H9 (cell line): ENCODE data around the gene FAM3B. TPM values are rescaled to one million over a fixed set of nuclear protein-coding genes. Genes with fewer than 3 reads are reported as not detected.

Experiments
- DNase-seq: peaks from one replicate; pipeline ENCODE4 v3.0.0-alpha.2; 2017
- H2AFZ ChIP-seq: one replicate; pipeline ENCODE4 v1.6.1; 2013; ENCODE audit warnings: mild to moderate bottlenecking, low read length, control low read depth, moderate library complexity
- H2AK5ac ChIP-seq: 2 replicates; pipeline ENCODE4 v1.6.1; 2013; ENCODE audit warnings: low read length, control low read depth, mixed read lengths; ENCODE audit not compliant: insufficient read length
- H2BK120ac ChIP-seq: one replicate; pipeline ENCODE4 v1.6.1; 2013; ENCODE audit warnings: low read depth, mild to moderate bottlenecking, low read length, control low read depth, inconsistent platforms; ENCODE audit not compliant: poor library complexity, severe bottlenecking
- H2BK12ac ChIP-seq: 2 replicates; pipeline ENCODE4 v1.6.1; 2013; ENCODE audit warnings: low read length, control low read depth, mixed read lengths, low read depth; ENCODE audit not compliant: insufficient read length
- H2BK15ac ChIP-seq: 2 replicates; pipeline ENCODE4 v1.6.1; 2013; ENCODE audit warnings: low read depth, low read length, control low read depth
- H2BK20ac ChIP-seq: one replicate; pipeline ENCODE4 v1.6.1; 2013; ENCODE audit warnings: low read depth, mild to moderate bottlenecking, low read length, control low read depth, inconsistent platforms; ENCODE audit not compliant: poor library complexity, severe bottlenecking
- H2BK5ac ChIP-seq: 2 replicates; pipeline ENCODE4 v1.6.1; 2013; ENCODE audit warnings: low read length, control low read depth, mixed read lengths; ENCODE audit not compliant: insufficient read length
- H3K14ac ChIP-seq: 2 replicates; pipeline ENCODE4 v1.6.1; 2013; ENCODE audit warnings: low read length, control low read depth; ENCODE audit not compliant: insufficient read depth
- H3K18ac ChIP-seq: 2 replicates; pipeline ENCODE4 v1.6.1; 2013; ENCODE audit warnings: low read depth, mild to moderate bottlenecking, mixed read lengths, low read length, control low read depth; ENCODE audit not compliant: insufficient read length
- H3K23ac ChIP-seq: 2 replicates; pipeline ENCODE4 v1.6.1; 2013; ENCODE audit warnings: low read length, control low read depth, mixed read lengths, low read depth; ENCODE audit not compliant: insufficient read length
- H3K23me2 ChIP-seq: 2 replicates; pipeline ENCODE4 v1.6.1; 2013; ENCODE audit warnings: low read depth, mild to moderate bottlenecking, mixed read lengths, low read length, control low read depth; ENCODE audit not compliant: insufficient read length, poor library complexity, severe bottlenecking
- H3K27ac ChIP-seq: 2 replicates; pipeline ENCODE4 v1.5.1; 2013; ENCODE audit warnings: low read length, control low read depth, mixed read lengths, low read depth; ENCODE audit not compliant: insufficient read length
- H3K27me3 ChIP-seq: 2 replicates; pipeline ENCODE4 v1.6.1; 2013; ENCODE audit warnings: low read length, control low read depth, inconsistent platforms; ENCODE audit not compliant: insufficient read depth
- H3K4ac ChIP-seq: 2 replicates; pipeline ENCODE4 v1.6.1; 2013; ENCODE audit warnings: low read depth, mild to moderate bottlenecking, control low read depth, inconsistent platforms, low read length, moderate library complexity
- H3K4me1 ChIP-seq: 2 replicates; pipeline ENCODE4 v1.6.1; 2013; ENCODE audit warnings: low read length, control low read depth, inconsistent platforms; ENCODE audit not compliant: insufficient read depth
- H3K4me2 ChIP-seq: 2 replicates; pipeline ENCODE4 v1.6.1; 2013; ENCODE audit warnings: low read length, control low read depth, mixed read lengths; ENCODE audit not compliant: insufficient read length, insufficient read depth
- H3K56ac ChIP-seq: 2 replicates; pipeline ENCODE4 v1.6.1; 2013; ENCODE audit warnings: low read depth, mild to moderate bottlenecking, mixed read lengths, low read length, control low read depth; ENCODE audit not compliant: insufficient read length
- H3K79me1 ChIP-seq: 2 replicates; pipeline ENCODE4 v1.6.1; 2013; ENCODE audit warnings: low read depth, mild to moderate bottlenecking, moderate library complexity, low read length, control low read depth, inconsistent platforms; ENCODE audit not compliant: insufficient read depth, poor library complexity, severe bottlenecking
- H3K79me2 ChIP-seq: 2 replicates; pipeline ENCODE4 v1.6.1; 2013; ENCODE audit warnings: low read length, control low read depth, inconsistent platforms; ENCODE audit not compliant: insufficient read depth
- H3K9ac ChIP-seq: 2 replicates; pipeline ENCODE4 v1.6.1; 2013; ENCODE audit warnings: low read length, control low read depth, mixed read lengths; ENCODE audit not compliant: insufficient read length; ENCODE audit errors: extremely low read depth
- H3K9me3 ChIP-seq: one replicate; pipeline ENCODE4 v1.6.1; 2013; ENCODE audit warnings: low read depth, low read length, inconsistent platforms; ENCODE audit not compliant: control insufficient read depth
- H3T11ph ChIP-seq: one replicate; pipeline ENCODE4 v1.6.1; 2013; ENCODE audit warnings: mild to moderate bottlenecking, low read length, control low read depth, inconsistent platforms
- H4K20me1 ChIP-seq: one replicate; pipeline ENCODE4 v1.6.1; 2013; ENCODE audit not compliant: control insufficient read depth, insufficient read length, insufficient read depth
- H4K5ac ChIP-seq: 2 replicates; pipeline ENCODE4 v1.6.1; 2013; ENCODE audit warnings: low read depth, mild to moderate bottlenecking, mixed read lengths, low read length, control low read depth; ENCODE audit not compliant: insufficient read length
- H4K8ac ChIP-seq: replicated peaks from 2 replicates; pipeline ENCODE4 v1.6.1; 2013; ENCODE audit warnings: low read length, control low read depth, mixed read lengths, low read depth; ENCODE audit not compliant: insufficient read length
- H4K91ac ChIP-seq: 2 replicates; pipeline ENCODE4 v1.6.1; 2013; ENCODE audit warnings: low read depth, mild to moderate bottlenecking, moderate library complexity, mixed read lengths, low read length, control low read depth; ENCODE audit not compliant: insufficient read length
- H3K27ac Mint-ChIP-seq, 3 experiments: 2 replicates in 2 of 3; 3 replicates in 1 of 3; pipeline ENCODE4 v1.8.0; 2020 to 2021; ENCODE audit warnings: mixed read lengths in 3 of 3, mild to moderate bottlenecking in 1 of 3, moderate library complexity in 1 of 3
- H3K27me3 Mint-ChIP-seq: 2 replicates; pipeline ENCODE4 v1.8.0; 2021; ENCODE audit warnings: low read depth, mild to moderate bottlenecking, moderate library complexity, mixed read lengths
- H3K36me3 Mint-ChIP-seq, 3 experiments: 2 replicates in 2 of 3; 3 replicates in 1 of 3; pipeline ENCODE4 v1.8.0; 2020 to 2021; ENCODE audit warnings: low read depth in 3 of 3, mixed read lengths in 3 of 3; ENCODE audit not compliant: insufficient read depth in 1 of 3
- H3K4me1 Mint-ChIP-seq, 2 experiments: 2 replicates each; pipeline ENCODE4 v1.8.0; 2020; ENCODE audit warnings: mixed read lengths in 2 of 2
- H3K4me3 Mint-ChIP-seq, 2 experiments: 2 replicates in 1 of 2; 3 replicates in 1 of 2; pipeline ENCODE4 v1.8.0; 2020 to 2021; ENCODE audit warnings: mild to moderate bottlenecking in 2 of 2, mixed read lengths in 2 of 2, moderate library complexity in 1 of 2
- H3K9me3 Mint-ChIP-seq, 2 experiments: 2 replicates in 1 of 2; 3 replicates in 1 of 2; pipeline ENCODE4 v1.8.0; 2020; ENCODE audit warnings: mild to moderate bottlenecking in 2 of 2, mixed read lengths in 2 of 2, moderate library complexity in 1 of 2
- CTCF ChIP-seq: fragments of 200-600 bp; sonication (generic); conservative IDR thresholded peaks from 3 replicates; pipeline ENCODE4 v1.8.0; 2021; ENCODE audit warnings: antibody characterized with exemption, mild to moderate bottlenecking
- WGBS: extraction: QIAGEN DNeasy Blood & Tissue Kit; methylation state at CpG from one replicate; pipeline ENCODE4 v1.1.7; 2013; ENCODE audit warnings: missing lambda C conversion rate, low lambda C conversion rate, mixed read lengths; ENCODE audit not compliant: insufficient read length; ENCODE audit errors: extremely low coverage; 5-methylcytosine and 5-hydroxymethylcytosine counted together
- total RNA-seq: library from RNA; stranded (reverse); gene quantifications from 2 replicates; pipeline ENCODE4 v1.2.1, GENCODE V29; 2021

The FAM3B gene
- total RNA-seq, 1 experiment from 2014 or later = 5.0 TPM

GRCh38 chr21:41282412-41282811 lies 34.2 kb upstream of the FAM3B start:
- no peak overlapping the region for H2AFZ ChIP-seq
- H3K4me1 ChIP-seq = no peaks in the 10 kb centered on the region
- no peak overlapping the region for H3K4ac ChIP-seq
- H3K18ac ChIP-seq = no peak overlapping the region
- H3K14ac ChIP-seq = no peak overlapping the region
- no peak overlapping the region for H3K27ac Mint-ChIP-seq
- no peak for DNase-seq
- H4K8ac ChIP-seq = no peak overlapping the region
- no peaks in the 10 kb centered on the region for H3K23me2 ChIP-seq
- no CpG with 5 or more reads among the region's 3 CpGs for WGBS
- H2AK5ac ChIP-seq = no peak overlapping the region
- H4K5ac ChIP-seq = no peak overlapping the region
- no peak overlapping the region for H3K23ac ChIP-seq
- no peak overlapping the region for H3T11ph ChIP-seq
- no peak overlapping the region for H3K56ac ChIP-seq
- peaks cover 7% of the 10 kb centered on the region for H3K27me3 Mint-ChIP-seq
- H3K4me2 ChIP-seq = no peak overlapping the region
- H4K20me1 ChIP-seq = no peaks in the 10 kb centered on the region
- H3K27me3 ChIP-seq = no peaks in the 10 kb centered on the region
- peaks cover 21 to 26% of the 10 kb centered on the region in 2 experiments for H3K4me1 Mint-ChIP-seq
- H3K9me3 Mint-ChIP-seq = no peaks in the 10 kb centered on the region
- H2BK20ac ChIP-seq = no peak overlapping the region
- H3K79me1 ChIP-seq = no peaks in the 10 kb centered on the region
- H2BK5ac ChIP-seq = no peak overlapping the region
- H3K4me3 Mint-ChIP-seq = no peak overlapping the region
- no peaks in the 10 kb centered on the region for H3K79me2 ChIP-seq
- H2BK12ac ChIP-seq = no peak overlapping the region
- peak overlapping the region; percentile 81 for H4K91ac ChIP-seq
- no peak overlapping the region for H2BK15ac ChIP-seq
- TF ChIP-seq CTCF = no peak
- H3K36me3 Mint-ChIP-seq = no peaks in the 10 kb centered on the region
- no peak overlapping the region for H3K27ac ChIP-seq
- no peak overlapping the region for H2BK120ac ChIP-seq
- H3K9ac ChIP-seq = no peak overlapping the region
- H3K9me3 ChIP-seq = no peaks in the 10 kb centered on the region
